Germinal center (tissue), 1 donor: ENCODE data around the gene MALRD1.
"Not testable (repeated sequence)": the region's sequence is repeated elsewhere in the genome, so short reads cannot be mapped to it uniquely, and the experiment has no call there.

Experiments used
- DNase-seq: peaks from one replicate; pipeline ENCODE4 v3.0.0; 2012; ENCODE audit warnings: mixed read lengths, low spot score

The MALRD1 gene

DNA sequence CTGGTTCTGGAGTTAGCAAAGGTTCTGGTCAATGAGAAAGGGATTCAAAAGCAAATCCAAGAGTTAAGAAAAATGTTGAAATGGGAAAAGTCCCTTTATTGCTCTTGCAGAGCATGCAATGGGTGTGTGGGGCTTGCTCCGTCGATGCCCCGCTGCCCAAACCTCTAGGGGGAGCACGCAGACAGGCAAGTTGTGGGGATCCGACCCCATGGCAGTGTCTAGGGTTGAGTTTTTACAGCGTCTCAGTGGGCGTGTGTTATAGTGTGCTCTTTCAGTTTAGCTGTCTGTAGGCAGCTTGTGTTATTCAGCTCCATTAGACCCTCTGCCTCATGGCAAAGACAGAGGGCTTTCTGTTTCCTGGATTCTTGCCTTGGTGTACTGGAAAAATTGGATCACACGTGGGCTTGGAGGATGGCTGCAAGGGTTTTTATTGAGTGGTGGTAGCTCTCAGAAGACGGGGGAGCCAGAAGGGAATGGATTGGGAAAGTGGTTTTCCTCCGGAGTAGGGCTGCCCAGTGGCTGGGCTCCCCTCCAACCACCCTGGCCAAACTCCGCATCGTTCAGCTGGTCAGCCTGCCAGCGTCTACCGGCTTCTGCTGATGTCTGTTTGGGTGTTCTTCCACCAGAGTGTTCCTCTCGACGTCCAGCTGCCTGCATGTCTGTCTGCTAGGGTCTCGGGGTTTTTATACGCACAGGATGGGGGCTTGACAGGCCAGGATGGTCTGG is 665.4 kb downstream of the MALRD1 start:
- DNase-seq, result no peak

DNA sequence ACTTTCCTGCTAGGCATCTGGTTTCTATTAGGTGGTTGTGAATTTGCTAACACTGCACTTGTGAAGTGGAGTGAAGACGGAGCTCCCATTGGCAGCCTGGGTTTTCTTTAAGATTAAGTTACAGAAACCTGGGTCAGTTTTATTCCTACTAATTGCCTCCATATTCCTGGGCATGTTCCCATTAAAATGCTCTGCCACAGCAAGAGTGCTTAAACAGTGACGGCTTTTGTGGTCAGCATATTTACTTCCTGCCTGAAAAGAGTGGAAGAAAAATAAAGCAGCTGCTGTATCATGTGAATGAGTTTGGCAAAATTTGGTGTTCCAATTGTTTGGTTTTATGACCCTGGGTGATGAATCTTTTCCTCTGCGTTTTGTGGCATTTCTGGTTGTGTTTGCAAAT is 670.7 kb downstream of the MALRD1 start:
- no peak for DNase-seq

DNA sequence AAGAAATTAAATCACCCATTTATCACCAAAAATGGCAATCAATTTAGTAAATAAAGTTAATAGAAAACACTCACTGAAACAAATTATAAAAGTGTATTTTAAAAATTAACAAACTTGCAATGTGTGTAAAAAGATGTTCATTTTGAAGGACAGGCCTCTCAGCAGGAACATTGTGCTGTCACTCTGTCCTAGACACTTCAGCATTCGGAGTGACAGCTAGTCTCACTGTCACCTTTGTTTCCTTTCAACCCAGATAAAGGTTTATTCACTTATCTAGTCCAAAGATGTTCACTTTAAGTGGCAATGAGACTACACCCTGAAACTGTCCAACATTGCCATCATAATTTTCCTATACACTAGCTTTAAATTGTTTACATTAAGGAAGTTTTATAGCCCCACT is 675.7 kb downstream of the MALRD1 start:
- DNase-seq, result no peak

DNA sequence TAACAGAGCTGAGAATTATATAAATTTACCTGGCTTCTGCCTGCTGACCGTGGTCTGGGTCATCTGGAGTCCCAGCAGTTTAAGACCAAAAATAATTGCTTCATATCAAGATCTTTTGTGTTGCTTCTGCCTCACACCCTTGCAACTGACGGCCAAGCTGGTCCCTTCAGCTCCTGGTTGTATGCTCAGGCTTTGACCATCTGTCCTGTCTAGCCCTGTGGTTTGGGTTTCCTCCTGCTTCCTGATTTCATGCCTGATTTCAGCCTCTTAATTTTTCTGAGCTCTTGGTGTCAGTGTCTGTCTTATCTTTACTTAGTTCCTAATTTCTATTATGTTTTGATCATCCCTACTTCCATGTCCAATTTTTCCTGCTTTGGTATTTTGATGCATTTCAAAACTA is 679.8 kb downstream of the MALRD1 start:
- no peak for DNase-seq

DNA sequence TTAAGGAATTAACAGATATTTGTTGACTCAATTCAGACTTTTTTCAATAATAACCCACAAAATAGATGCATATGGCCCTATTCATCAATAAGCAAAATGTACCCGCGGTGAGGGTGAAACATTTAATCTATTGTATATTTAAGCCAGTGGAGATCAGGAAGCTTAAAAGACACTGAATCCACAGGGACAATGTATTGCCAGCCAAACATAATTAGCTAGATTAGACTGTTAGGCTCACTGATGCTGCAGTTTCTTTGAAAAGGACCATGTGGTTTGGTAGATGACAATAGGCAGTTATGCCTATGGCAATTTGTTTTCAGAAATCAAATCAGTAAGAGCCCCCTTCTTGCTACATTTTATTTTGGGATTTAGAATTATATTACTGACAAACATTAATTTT is 680.4 kb downstream of the MALRD1 start:
- no peak for DNase-seq

DNA sequence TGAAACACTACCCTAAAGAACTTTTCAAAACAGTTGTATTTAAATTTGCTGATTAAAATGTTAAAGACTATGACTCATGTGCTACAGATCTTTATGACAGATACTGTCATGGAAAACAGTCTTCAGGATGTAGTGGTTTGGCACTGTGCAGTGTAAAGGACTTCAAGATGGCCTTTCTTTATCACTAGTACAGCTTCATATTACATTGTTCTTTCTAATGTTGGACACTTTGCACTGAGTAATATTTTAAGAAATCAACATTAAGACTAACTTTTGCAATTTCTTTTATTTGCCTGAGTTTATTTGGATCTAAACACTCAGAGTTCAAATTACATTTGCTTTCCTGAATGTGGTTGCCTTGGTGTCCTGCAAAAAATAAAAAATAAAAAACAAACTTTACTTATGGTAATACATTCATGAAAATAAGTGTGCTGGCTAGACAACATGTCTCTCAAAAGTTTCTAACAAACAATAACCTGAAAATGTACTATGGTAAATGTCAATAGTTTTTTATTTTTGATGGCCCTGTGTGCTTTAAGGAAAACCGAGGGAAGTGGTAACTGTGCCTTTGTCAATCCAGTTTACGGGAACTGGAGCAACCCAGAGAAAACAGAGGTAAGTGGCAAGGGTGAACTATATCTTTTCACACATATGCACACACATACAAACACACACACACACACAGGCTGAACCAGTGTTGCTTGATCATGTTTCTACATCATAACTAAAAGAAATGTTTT is 681.7 kb downstream of the MALRD1 start:
- no peak for DNase-seq

DNA sequence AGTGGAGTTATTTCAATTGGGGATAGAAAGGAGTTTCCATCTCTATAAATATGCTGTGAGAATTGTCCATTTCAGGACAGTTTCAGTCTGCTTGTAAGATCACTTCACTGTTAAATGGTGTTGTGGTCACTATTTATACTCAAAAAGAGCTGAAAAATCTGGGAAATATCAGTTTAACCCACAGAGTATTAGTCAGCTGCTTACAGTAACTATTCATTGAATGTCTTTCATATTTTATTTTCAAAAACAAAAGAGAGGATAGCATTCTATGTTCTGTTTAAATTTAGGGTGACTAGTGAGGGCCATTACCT is 682.3 kb downstream of the MALRD1 start:
- no peak for DNase-seq

DNA sequence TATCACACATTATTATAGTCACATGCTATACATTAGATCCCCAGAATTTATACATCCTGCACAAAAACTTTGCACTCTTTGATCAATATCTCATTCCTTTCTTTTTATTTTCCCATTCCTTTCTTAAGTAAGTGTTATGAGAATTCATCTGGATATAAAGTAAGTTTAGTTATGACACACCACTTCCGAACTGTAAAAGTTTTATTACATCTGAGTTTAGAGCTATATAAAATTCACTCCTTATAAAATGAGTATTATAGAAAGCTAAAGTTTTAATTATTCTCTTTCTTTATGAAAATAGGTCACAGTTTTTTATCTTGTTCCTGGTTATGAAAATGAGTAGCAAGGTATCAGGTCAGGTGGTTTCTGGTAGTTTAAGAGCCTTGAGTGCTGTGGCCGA is 683.0 kb downstream of the MALRD1 start:
- DNase-seq, result no peak

DNA sequence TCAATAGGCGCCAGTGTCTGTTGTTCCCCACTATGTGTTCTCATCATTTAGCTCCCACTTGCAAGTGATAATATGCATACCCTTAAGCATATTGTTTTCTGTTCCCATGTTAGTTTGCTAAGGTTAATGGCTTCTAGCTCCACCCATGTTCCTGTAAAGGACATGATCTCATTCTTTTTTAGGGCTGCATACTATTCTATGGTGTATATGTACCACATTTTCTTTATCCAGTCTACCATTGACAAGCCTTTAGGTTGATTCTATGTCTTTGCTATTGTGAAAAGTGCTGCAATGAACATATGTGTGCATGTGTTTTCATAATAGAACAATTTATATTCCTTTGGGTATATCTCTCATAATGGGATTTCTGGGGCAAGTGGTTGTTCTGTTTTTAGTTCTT is 689.8 kb downstream of the MALRD1 start:
- no peak for DNase-seq

DNA sequence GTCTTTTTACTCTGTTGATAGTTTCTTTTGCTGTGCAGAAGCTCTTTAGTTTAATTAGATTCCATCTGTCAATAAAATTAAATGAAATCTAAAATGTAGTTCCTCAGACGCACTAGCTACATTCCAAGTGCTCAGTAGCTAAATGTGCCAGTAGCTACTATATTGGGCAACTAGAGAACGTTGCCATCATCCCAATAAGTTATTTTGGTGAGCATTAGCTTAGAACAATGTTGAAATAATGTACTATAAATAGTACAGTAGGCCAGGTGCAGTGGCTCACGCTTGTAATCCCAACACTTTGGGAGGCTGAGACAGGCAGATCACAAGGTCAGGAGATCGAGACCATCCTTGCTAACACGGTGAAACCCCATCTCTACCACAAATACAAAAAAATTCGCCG is 690.6 kb downstream of the MALRD1 start:
- not testable (repeated sequence) for DNase-seq

DNA sequence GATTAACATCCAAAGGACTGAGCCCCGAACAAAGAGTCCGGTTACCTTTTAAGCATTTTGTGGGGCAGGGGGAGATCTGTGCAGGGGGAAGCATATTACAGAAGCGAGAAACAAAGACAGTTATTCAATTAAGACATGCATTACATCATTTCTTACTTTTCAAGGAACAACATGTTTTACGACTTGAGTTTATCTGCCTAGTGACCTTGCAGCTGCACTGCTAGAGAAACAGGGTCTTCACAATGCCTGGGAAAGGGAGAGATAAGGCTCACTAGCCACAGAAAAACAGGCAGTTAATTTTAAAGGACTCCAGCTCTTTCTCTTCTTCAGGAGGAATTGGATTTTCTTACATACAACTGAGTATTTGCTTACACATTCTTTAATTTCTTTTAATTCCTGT is 693.5 kb downstream of the MALRD1 start:
- not testable (repeated sequence) for DNase-seq

DNA sequence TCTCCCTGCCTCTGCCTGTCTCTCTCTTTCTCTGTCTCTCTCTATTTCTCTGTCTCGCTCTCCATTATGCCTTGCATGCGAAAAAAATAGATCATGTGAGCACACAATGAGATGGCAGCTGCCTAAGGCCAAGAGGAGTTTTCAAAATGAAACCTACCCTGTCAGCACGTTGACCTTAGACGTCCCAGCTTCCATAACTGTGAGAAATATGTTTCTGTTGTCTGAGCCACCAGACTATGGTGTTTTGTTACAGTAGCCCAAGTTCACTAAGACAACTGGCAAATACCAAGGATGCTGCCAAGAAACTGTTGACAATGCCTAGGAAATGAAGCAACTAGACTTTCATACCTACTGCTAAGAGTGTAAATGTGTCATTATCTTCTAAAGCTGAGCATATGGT is 697.1 kb downstream of the MALRD1 start:
- DNase-seq, result no peak

DNA sequence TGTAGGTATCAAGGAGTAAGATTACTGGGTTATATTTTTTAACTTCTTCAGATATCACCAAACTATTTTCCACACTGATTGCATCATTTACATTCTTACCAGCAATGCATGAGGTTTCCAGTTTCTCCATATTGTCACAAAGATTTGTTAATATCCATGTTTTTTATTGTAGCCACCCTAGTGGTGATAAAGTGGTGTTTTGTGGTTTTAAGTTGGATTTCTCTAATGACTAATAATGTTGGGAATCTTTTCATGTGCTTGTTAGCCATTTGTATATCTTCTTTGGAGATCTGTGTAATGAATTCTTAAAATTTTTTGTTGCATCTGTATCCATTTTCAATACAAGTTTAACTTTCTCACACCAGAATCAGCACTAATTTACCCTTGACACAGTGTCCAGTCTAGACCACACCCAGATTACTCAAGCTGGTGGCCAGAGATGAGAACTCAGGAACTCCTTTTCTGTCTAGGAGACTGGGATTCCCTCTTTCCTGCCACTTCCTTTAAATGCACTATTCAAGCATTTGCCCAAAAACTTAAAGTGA is 700.7 kb downstream of the MALRD1 start:
- DNase-seq, result no peak

DNA sequence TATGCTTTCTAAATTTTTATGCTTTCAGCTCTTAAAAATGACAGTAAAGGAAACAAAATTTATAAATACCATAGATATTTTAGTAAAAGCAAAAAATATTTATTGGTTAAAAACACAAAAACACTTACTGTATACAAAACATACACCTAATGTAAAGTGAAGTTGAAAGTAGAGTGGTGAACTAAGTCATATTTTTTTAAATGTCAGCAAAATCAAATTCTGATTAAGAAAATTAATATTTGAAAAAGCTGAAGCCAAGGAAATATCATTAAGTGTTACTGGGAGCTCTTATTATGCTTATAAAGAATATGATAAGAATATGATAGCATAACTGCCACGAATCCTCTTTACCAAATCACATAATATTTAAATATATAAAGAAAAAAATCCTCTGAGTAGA is 702.4 kb downstream of the MALRD1 start:
- DNase-seq, result no peak

DNA sequence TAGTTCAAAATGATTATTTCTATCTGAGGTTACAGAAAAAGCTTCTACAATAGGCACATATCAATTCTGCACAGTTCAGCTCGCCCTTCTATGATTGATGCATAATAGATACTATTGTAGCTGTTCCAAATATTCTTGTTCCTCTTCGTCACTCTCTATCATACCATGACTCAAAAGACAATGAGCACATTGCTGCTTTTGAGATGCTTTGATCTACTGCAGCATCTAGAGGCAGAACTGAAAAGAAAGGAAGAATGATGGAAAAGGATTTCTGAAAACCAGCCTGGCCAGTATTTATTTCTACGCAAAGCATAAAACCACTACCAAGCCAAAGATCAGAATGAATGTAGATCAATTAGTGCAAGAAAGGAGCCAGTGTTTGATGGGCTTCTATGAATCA is 708.3 kb downstream of the MALRD1 start:
- no peak for DNase-seq

DNA sequence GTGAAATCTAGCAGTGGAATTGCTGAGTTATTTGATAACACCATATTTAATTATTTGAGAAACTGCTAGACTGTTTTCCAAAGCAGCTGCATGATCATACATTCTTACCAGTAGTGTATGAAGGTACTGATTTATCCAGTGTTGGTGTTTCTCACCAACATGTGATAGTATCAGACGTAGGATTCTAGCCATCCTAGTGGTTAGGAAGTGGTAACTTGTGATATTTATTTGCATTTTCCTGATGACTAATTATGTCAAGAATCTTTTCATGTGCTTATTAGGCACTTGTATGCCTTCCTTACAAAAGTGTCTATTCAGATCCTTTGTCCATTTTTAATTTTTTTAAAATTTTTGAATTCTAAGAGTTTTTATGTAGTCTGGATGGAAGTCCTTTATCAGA is 713.4 kb downstream of the MALRD1 start:
- DNase-seq, result no peak

DNA sequence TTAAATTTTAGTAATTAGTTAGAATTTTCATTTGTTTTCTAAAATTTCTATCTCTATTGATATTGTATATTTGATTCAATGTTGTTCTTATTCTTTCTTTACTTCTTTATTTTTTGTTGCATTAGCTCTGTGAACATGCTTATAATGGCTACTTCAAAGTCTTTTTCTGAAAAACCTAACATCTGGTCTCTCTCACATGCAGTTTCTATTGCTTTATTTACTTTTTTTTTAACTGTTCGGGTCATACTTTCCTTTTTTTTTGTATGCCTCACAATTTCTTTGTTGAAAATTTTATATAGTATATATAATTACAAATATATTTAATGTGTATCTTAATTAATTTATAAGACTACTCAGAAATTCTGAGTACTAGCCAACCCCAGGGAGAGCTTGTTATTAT is 715.5 kb downstream of the MALRD1 start:
- DNase-seq, result no peak

DNA sequence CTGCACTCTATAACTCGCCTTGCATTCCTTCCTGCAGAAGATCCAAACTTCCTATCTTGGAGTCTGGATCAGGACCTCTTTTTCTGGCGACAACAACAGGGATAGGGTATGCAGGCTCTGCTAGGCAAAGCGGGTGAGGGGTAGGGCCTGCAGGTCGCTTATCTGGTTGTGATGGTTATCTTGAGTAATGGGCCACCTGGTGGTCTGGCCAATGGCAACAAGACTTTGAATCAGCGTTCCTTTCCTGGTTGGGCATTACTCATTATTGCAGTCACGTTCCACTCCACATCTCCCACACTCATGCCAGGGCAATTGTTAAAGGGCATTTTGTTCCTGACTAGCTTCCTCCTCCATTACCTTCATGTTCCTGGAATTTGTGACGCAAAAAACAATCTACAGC is 719.3 kb downstream of the MALRD1 start:
- no peak for DNase-seq

DNA sequence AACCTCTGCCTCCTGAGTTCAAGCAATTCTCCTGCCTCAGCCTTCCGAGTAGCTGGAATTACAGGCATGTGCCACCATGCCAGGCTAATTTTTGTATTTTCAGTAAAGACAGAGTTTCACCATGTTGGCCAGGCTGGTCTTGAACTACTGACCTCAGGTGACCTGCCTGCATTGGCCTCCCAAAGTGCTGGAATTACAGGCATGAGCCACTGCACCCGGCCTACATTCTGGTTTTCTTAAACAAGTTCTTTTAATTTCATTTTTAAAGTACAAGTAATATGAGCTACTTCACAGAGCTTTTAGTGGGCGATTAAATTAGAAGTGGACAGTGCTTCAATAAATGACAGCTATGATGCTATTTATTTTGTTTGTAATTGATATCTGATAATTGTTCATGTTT is 721.2 kb downstream of the MALRD1 start:
- DNase-seq, result not testable (repeated sequence)

DNA sequence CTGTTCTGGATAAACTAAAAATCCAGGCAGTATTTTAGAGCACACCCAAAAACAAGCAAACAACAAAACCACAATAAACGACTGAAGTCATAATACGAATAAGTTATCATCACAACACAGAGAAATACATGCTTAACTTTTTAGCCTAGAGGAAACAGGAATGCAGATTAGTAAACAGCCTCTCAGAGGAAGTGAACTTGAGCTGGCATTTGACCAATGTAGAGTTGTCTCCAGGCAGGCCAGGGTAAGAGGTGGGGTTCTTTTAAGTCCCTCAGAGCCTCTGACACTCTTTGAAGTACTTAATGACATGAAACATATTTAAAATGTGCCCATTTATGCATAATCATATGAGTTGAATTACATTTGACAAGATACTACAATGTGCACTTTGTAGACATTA is 724.4 kb downstream of the MALRD1 start:
- DNase-seq, result no peak

DNA sequence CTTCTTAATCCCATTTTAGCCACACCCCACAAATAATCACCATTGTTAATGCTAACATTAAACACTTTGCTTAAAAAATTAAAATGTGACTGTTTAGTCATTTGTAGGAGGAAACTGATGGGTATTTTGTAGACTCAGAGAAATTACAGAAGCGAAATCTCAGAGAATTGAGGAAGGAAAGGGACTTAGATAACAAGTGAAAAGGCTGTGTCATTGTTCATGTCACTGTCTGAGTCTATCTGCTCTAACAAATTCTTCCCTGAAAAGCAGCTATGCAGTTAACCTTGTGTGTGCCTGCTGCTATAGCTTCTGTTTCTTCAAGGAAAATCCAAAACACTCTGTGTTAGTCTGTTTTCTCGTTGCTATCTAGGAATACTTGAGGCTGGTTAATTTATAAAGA is 726.7 kb downstream of the MALRD1 start:
- no peak for DNase-seq

DNA sequence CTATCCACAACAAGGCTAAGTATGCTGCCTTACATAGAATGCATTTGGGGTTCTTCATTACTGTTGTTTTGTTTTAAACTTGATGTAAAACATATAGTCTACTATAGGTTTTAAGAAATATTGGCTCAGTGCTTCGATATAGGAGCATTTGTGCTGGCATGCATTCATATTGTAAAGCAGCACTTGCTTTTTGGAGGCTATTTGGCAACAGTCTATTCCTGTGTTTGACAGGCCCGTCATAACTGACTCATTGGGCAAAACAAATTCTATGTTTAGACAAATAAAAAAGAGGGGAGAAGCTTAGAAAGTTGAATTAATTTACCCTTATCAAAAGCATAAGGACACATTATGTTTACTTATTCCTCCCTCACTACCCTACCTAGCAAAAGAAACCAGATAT is 729.2 kb downstream of the MALRD1 start:
- DNase-seq, result no peak

DNA sequence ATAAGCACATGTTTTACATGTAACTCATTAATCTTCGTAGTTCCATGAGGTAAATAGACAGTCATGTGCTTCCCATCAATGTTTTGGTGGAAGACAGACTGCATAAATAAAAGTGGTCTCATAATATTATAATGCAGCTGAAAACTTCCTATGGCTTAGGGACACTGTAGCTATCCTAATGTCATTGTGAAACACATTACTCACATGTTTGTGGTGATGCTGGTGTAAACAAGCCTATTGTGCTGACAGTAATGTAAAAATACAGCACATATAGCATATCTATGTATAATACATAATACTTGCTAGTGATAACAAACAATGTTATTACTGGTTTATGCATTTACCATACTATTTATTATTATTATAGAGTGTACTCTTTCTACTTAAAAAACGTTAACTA is 730.4 kb downstream of the MALRD1 start:
- no peak for DNase-seq
